Putamen (tissue), 1 donor: ENCODE data around the gene KCNG4.

Experiments used
- DNase-seq: peaks from one replicate; pipeline ENCODE4 v3.0.0-alpha.2; 2016; ENCODE audit warnings: low spot score

Gene KCNG4, protein sequence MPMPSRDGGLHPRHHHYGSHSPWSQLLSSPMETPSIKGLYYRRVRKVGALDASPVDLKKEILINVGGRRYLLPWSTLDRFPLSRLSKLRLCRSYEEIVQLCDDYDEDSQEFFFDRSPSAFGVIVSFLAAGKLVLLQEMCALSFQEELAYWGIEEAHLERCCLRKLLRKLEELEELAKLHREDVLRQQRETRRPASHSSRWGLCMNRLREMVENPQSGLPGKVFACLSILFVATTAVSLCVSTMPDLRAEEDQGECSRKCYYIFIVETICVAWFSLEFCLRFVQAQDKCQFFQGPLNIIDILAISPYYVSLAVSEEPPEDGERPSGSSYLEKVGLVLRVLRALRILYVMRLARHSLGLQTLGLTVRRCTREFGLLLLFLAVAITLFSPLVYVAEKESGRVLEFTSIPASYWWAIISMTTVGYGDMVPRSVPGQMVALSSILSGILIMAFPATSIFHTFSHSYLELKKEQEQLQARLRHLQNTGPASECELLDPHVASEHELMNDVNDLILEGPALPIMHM

DNA sequence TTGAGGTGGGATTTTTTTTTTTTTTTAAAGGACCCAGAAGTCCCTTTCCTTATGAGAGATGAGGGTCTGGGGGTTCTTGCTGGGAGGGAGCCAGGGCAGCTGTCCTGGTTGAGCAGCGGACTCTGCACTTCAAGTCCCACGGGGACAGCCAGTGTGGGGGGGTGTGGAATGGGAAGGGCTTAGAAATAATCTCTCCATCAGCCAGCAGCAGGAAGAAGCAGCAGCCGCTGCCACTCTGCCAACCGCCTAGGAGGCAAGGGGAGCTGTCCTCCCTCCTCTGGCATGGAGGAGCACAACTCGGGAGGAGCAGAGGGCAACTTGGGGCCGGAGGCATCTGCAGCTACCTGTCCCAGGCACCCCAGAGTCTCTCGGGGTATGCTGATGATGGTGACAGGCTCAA, at the start of gene KCNG4:
TSS of gene KCNG4 (minus strand) at position 104 of the 400 bp plus-strand sequence. CDS start 2,527 bp downstream, outside the sequence.
- no peak for DNase-seq

DNA sequence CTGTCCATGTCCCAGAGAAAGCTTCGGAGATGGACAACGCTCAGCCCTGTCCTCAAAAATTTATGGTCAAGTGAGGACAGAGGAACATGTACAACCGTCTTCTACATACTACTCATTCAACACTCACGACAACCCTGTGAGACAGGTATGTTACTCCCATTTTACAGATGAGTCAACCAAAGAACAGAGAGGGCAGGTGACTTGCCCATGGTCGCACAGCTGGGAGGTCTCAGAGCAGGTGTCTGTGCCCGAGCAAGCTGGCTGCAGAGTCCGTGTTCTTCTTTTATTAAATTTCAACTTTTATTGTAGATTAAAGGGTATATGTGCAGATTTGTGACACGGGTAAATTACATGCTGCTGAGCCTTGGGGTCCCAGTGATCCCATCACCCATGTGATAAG, 49.1 kb upstream of the KCNG4 start:
- DNase-seq, result no peak

DNA sequence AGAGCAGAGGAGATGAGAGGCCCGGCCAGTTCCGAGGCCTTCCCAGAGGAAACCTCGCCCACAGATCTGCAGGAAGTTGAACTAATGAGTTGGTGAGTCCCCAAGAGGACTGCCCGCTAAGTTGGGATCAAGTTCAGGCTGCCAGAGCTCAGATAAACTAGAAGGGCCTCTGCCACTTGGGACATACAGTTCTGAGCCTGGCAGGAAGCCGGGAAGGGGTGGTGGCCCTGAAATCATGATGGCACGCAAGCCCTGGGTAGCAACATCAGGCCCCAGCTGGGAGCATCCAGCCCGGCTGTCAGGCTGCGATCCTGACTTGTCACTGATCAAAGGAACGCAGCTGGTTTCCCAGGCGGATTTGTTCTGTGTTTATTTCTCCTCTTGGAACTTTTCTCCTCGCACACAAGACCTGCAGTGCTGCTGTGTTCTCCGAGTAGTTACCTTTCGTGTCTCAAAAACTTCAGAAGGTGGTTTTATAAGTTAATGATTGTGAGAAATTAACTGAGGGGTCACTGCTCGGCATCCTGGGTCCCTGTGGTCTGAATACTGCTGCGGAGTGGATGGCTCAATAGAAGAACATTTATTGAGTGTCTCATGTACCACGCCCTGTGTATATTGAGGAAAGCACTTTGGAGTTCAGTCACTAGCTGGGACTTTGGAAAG, 46.9 kb upstream of the KCNG4 start:
- DNase-seq, result no peak

DNA sequence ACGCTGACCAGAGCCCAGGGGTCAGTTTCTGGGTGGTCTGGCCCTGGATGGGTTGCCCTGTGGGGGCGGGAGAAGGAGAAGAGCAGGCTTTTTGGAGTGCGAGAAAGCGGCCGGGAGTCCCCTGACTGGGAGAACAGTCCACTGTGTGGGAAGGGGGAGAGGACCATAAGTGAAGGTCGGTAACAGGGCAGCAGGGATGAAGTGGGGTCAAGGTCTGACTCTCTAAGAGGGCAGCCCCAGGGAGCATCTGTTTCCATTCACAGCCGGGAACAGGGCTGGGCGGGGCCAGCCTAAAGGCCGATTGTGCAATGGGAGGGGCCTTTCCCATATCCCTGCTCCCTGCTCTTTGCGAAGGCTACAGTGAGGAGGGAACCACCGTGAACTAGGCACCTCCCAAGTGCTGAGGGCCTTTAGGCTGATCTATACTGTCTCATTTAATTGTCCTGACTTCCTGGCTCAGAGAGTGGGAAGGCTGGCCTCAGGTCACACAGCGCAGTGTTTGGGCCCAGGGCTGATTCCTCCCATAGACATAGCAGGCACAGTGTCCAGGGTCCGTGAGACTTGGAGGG, 44.4 kb upstream of the KCNG4 start:
- no peak for DNase-seq

DNA sequence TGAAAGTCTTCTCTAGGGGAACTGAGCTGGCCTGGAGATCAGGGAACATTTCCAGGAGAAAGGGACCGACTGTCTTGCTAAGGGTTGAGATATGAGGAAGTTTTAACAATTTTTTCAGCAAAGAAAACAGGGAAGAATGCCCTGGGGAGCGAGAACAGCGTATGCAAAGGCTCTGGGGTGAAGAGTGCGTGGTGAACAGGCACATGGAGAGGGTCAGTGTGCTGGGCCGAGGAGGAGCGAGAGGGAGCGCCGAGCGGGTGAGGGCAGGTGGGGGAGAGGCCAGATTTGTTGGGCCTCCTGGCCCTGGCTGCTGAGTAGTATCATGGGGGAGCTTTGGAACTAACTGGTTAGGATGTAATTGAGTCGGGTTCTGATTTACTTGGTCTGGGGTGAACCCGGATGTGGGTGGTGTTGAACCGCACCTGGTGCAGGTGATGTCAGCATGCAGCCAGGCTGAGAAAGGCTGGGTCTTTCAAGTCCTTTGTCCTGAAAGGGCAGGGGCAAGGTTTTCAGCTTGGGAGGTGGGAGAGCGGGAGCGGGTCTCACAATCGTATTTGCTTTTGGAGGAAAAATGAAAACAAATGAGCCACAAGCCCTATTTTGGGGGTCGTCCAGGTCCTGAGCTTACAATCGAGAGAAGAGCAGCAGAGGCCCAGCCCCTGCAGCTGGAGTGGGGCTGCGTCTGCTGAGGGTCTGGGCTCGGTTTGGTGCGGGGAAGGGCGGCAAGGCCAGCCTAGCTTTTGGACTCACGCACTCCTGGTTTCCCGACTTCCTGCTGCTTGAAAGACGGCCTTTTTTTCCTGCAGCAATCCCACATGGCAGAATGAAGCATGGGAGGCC, 43.7 kb upstream of the KCNG4 start:
- DNase-seq, result no peak

DNA sequence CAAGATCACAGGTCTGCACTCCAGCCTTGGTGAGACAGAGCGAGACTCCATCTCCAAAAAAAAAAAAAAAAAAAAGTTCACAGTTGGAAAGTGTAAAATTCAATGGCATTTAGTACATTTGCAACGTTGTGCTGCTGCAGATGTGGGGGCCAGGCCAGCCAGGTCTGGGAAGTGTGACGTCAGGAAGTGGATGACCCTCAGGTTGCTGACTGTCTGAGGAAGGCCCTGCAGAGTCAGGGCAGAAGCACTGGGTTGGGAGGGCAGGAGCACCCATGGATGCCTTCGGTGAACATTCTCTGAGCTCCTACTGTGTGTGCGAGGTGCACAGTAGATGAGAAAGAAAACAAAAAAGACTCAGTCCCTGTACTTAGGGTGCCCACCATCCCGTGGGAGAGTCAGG, 42.7 kb upstream of the KCNG4 start:
- DNase-seq, result no peak

DNA sequence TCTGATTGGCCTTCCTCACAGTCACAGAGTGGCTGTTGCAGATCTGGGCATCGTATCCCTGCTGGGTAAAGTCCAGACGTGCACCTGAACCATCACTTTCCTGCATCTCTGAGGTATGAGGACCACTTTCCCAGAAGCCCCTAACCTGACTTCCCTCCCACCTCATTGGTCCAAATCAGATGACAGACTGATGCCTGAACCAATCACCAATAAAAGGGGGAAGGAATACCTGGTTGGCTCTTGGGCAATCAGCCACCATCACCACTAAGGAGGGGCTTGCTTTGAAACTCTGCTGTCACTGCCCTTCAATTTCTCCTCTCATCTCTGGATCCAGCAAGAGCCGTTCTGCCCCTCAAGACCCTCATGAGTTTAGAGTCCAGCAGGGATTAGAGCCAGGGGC, 41.3 kb upstream of the KCNG4 start:
- DNase-seq, result no peak

DNA sequence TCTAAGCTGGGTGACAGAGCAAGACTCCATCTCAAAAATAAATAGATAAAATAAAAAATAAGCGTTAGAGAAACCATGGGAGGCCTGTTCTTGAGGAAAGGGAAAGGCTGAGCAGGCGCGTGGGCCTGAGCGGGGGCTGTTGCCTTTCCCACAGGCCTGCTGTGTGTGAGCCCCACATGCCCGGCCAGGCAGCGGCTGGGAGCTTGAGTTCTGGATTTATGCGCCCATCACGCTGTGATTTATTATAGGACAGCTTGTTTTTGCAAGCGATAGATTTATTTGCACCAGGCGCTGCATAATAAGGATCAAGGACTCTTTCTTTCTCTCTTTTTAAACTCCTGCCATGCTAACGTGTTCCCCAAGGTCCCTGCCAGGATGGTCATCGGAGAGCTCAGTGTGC, 40.1 kb upstream of the KCNG4 start:
- no peak for DNase-seq

DNA sequence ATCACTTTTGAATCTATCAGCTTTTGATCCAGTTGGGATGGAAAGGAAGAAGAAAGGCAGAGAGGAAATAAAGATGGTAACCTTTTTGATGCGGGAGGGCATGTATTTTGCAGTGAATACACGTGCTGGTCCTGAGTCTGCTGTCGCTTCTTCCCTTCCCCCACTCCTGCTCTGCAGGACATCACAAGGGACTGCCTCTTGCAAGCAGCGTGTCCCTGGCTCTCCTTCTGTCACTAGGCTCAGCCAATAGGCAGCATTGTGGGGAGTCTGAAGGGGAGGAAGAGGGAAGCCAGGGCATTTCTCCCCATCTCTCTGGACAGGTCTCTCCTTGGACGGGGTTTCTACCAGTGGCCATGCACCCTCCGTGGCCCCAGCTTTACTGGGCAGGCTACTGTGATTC, 39.2 kb upstream of the KCNG4 start:
- peak; percentile 65 for DNase-seq

DNA sequence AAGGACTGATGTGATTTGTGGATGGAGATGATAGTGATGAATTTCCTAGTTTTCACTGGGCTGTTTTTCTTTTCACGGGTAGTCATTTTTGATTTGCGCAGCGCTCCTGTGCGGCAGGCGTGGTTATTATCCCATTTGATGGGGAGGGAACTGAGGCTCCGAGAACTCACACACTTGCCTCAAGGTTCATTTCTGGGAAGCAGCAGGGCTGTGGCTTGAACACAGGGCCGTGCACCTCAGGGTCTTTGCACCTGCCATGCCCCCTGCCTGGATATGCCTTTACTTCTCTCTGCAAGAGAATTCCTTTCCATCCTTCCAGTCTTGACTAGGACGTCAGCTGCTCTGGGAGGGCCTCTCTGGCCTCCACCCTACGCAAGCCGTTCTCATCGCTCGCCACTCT, 38.5 kb upstream of the KCNG4 start:
- DNase-seq, result no peak

DNA sequence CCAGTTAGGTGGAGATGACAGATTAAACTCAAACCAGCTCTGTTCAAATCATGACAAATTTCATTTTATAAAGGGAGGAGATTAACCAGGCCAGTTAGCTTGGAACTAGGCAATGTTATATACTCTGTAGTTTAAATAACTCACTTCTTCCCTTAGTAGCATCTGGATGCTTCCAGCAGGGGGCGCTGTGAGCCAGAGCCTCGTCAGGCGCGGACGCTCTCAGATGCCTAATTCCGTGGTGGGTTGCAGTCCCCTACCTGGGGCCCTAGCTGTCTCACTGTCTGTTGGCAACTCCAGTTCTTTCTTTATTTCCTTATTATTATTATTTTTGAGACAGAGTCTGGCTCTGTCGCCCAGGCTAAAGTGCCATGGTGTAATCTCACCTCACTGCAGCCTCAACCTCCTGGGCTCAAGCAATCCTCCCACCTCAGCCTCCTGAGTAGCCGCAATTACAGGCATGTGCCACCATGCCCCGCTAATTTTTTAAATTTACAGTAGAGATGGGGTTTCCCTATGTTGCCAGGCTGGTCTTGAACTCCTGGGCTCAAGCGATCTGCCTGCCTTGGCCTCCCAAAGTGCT, 37.5 kb upstream of the KCNG4 start:
- DNase-seq, result peak; percentile 61

DNA sequence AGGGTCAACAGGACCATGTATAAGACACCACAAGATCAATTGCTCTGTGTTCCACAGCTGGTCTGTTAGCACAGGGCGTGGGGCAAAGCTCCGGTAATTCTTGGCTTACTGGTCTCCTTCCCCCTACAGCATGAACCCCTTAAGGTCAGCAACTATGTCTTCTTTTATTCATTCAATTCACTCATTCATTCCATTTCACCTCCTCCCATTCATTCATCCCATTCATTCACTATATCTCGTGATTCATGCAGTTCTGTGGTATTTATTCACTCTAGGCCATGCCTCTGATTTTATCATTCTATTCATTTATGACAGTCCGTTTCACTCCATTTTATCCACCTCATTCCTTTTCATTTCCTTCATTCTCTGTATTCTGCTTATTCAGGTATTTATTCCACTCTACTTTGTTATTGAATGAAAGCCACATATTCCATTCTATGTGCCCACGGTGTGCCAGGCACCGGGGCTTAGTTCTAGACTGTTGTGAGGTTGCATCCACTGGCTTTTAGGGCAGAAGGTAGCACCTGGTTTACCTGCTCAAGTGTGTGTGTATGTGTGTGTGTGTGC, 35.9 kb upstream of the KCNG4 start:
- no peak for DNase-seq

DNA sequence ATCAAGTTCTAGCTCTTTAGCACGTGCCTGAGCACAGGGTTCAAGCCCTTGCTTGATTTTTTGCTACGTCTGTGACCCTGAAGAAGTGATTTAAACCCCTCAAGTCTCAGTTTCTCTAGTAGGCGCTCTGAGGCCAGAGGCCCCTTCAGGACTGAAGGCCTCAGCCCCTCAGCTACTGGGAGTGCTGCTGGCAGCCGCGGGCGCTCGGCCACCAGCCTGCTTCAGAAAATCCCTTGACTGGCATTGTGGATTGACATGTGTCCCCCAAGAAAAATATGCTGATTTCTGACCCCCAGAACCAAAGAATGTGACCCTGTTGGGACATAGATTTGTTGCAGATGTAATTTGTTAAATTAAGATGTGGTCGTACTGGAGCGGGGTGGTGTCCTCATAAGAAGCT, 34.7 kb upstream of the KCNG4 start:
- DNase-seq, result no peak

DNA sequence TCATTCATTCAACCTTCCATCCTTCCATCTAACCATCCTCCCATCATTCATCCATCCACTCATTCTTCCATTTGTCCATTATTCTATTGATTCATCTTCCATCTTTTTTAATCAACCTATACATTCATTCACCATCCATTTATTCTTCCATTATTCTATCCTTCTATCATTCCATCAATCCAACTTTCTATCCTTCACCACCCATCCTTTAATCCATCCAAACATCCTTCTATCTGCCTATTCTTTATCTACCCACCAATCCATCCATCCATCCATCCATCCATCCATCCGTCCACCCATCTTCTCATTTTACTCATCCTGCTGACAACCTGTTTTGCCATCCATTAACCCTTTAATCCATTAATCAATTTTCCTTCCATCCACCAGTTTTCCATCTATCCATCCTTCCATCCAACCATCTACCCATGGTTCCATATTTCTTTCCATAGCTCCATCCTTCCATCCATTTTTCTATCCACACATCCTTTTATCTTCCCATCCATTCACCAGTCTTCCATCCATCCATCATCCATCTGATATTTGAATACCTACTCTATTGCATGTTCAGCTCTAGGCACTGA, 33.0 kb upstream of the KCNG4 start:
- DNase-seq, result no peak

DNA sequence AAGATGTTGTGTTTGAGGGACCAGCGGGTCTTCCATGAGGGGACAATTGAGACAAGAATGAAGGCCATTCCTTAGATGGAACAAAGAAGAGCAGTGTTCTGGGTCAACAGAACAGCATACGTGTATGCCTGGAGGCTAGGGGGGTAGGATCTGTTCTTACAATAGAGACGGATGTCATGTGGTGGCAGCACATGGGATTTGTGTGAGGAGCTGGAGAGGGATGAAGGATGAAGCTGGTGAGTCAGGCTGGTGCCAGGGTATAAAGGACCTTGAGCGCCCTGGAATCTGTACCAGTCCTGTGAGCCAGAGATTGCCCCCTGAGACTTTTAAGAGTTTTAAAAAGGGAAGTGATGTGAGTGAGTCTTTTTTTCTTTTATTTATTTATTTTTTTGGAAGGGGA, 32.1 kb upstream of the KCNG4 start:
- DNase-seq, result no peak

DNA sequence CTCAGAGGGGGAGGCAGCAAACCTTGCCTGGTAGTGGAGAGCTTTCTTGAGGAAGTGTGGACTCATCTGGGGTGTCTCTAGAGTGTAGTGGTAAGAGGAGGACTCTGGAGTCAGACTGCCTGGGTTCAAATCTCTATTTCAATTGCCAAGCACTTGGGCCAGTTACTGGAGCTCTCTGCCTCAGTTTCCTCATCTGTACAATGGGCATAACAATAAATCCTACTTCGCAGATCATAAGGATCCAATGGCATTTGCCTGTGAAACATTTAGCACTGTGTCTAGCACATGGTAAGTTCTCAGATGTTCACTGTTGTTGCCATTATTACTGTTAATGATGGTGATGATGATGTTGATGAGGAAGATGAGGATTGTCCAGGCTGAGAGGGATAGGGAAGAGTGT, 31.2 kb upstream of the KCNG4 start:
- no peak for DNase-seq

DNA sequence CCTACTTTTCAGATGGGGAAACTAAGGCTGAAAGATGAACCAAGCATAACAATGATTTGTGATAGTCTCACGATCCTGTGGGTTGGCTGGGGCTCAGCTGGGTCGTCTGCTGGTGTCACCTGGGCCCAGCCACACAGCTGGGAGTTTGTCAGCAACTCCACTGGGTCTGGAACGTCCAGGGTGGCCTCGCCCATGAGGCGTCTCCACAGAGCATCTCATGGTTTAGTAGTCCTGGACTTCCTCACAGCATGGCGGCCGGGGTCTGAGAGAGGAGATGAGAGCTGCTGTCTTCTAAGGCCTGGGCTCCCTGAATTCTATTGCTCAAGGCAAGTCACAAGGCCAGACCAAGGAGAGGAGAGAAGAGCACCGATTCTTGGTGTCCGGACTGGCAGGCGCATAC, 30.7 kb upstream of the KCNG4 start:
- no peak for DNase-seq

DNA sequence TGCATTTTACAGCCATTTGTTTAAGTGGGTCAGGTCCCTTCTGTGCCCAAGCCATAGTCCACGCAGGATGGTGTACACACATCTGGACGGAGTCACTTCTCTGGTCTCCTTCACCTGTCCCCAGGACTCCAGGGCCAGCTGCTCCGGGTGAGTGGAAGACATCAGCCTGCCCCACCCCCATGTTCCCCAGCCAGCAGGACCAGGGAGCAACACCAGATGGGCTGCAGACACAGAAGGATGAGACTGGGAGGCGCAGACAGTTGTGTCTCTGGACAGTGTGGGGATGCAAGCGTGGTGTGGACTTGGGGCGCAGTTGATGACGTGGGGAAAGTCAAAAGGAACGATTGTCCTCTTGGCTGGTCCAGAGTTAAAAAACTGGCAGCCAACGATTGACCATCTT, 30.3 kb upstream of the KCNG4 start:
- DNase-seq, result no peak

DNA sequence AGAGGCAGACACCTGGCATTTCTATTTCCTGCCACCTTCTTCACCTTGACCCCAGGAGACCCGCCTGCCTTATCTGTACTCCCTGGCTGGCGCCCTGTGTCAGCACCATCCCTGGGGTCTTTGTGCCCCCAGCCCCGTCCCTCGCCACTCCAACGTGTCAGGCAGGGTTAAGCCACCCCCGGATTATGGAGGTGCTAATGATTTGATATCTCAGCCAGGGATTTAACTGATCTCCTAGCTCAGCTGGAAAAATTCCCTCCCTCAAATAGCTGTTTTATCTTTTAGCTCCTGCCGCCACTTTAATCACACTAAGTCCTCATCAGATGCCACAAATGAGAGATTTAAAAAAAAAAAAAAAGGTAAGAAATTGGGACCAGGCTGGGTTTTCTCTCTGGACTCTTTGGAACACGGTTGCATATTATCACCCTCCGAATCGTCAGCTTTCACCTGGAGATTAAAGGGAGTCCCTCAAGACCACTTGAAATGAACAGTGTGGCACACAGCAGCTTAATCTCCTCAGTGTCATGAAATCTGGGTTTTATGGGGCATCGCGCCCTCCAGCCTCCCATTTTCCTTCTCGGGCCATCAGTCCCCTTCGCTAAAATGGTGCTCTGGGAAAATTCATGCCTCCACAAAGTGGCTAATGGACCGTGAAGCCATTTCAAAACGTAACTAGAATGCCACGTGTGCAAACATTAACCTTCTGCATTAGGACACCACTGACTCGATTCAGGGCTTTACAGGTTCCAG, 28.7 kb upstream of the KCNG4 start:
- DNase-seq, result no peak

DNA sequence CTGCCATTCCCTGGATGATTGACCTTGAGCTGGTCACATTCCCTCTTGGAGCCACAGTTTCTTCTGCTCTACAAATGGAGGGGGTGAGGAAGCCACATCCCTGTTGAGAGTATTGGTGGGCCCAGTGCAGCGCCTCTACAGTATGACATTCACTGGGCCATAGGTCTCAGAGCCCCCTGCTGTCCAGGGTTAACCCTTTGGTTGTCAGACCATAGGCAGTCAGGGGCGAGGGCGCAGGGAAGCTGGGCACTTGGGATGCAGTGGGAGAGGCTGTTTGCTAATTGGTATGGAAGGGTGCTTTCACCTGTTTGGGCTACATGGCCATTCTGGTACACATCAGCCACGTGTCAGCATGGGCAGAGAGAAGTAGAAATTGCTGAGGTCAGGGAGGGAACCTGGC, 27.6 kb upstream of the KCNG4 start:
- DNase-seq, result no peak
